ENCODE measurements around the gene TALDO1.

Gene TALDO1

GRCh38 chr11:802018-802617 lies 54.9 kb downstream of the TALDO1 start:
- no peak for DNase-seq

DNA sequence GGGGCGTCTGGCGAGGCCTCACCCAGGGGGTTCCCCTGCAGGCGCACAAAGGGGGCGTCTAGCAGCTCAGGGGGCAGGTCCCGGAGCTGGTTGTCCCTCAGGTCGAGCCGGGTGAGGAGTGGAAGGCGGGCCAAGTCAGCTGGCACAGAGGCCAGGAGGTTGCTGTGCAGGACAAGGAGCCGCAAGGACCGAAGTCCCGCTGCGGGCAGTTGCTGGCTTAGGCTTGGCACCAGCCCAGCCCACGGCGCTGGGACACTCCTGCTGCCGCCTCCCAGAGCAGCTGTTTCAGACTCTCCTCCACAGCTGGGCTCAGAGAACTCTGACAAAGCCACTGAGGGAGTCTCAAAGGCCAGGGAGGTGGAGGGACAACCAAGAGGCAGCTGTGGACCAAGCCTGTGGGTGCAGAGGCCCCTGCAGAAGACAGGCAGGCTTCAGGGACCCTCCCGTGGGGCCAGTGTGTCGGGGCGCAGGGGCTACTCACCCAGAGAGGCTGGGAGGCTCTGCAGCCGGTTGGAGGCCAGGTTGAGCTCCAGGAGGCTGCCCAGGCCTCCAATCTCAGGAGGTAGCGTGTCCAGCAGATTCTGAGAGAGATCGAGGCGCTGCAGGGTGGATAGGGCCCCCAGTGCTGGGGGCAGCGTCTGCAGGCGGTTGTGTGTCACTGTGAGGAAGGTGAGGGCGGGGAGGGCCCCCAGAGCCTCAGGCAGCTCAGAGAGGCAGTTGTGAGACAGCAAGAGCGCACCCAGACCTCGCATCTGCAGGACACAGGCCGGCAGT lies 55.6 kb downstream of the TALDO1 start:
- DNase-seq, result no peak

GRCh38 chr11:803467-803742 lies 56.1 kb downstream of the TALDO1 start:
- DNase-seq, result no peak

DNA sequence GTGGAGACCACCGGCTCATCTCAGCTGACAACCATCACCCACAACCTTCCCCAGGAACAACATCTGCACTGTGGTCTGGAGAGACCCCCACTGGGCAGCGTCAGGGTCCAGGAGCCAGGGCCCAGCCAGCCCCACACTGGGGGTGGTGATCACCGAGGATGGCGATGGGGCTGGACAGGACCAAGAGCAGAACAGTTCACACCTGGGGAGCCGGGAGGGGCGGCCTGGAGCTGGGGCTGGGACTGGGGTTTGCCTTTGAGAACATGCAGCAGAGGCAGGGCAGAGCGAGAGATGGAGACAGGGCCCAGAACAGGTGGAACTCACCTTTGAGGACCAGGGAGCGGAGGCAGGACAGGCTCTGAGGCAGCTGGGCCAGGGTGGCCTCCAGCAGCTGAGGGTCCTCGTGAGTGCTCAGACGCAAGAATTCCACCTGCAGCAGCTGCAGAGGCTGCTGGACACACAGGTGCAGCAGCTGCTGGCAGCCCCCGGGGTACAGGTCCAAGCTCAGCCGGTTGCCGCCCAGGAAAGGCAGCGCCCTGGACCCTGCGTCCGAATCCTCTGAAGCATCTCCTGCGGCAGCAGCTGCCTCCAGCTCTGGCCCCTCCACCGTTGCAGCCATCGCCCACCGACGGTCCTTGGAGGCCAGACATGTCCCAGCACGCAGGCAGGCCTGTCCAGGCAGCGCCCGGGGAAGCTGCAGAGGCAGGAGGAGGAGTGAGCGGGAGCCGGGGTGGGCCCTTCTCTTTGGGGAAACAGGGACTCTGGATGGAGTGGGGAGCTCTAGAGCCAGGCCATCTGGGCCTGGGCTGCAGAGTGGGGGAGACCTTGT lies 56.7 kb downstream of the TALDO1 start:
- DNase-seq, result peak; percentile 21

DNA sequence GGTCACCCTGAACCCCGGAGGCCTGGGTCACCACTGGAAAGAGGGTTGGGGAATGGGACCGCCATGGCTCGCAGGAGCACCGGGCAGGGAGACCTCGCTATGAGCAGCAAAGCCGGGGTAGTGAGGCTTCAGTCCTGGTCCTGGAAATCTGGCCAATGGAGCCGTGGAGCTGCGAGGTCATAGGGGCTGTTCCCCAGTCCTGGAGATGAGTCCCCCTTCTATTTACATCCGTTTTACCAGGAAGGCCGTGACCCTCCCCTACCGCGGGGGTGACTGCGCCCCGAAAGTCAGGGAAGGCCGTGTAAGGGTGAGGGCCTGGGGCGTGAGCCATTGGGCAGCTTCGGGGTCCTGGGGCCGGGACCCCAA lies 57.3 kb downstream of the TALDO1 start:
- DNase-seq, result no peak

GRCh38 chr11:808427-809286 lies 61.4 kb downstream of the TALDO1 start:
- DNase-seq, result no peak

GRCh38 chr11:809287-810039 lies 62.2 kb downstream of the TALDO1 start, which contains the start of gene RPLP2:
Gene RPLP2 (plus strand): TSS chr11:809967. CDS start chr11:810235, 268 bp downstream.
- peak; percentile 94 for DNase-seq

DNA sequence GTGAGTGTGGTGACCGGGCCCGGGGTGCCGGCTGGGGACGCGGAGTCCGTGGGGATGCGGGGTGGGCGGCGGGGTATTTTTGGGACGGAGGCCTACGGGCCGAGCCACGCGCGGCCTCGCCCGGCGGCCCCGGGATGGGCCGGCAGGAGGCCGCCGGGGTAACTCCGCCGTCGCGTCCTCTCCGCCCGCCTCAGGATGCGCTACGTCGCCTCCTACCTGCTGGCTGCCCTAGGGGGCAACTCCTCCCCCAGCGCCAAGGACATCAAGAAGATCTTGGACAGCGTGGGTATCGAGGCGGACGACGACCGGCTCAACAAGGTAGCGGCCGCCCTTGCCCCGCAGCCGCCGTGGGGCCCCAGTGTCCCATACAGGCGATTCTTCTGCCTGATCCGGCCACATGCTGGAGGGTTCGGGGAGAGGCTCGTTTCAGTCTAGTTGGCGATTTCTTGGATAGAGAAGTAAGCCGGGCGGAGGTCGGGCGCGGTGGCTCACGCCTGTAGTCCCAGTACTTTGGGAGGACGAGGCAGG lies 62.8 kb downstream of the TALDO1 start:
- DNase-seq, result no peak

GRCh38 chr11:811446-812245 lies 64.4 kb downstream of the TALDO1 start:
- DNase-seq, result no peak

GRCh38 chr11:812390-812789 lies 65.1 kb downstream of the TALDO1 start:
- no peak for DNase-seq

- DNase-seq, result no peak
Measured at GRCh38 chr11:813072-813455, 65.8 kb downstream of the TALDO1 start.

GRCh38 chr11:813456-814096 lies 66.3 kb downstream of the TALDO1 start:
- no peak for DNase-seq
